ENCODE results near the gene HOXC6. TPM values are rescaled to one million over a fixed set of nuclear protein-coding genes. Genes with fewer than 3 reads are reported as not detected.
"Not testable (repeated sequence)": the region's sequence is repeated elsewhere in the genome, so short reads cannot be mapped to it uniquely, and the experiment has no call there.

HOXC6 gene
- total and polyA plus RNA-seq, 5 donors = 0.34 to 0.65 (median 0.45) TPM; not detected in 1

DNA sequence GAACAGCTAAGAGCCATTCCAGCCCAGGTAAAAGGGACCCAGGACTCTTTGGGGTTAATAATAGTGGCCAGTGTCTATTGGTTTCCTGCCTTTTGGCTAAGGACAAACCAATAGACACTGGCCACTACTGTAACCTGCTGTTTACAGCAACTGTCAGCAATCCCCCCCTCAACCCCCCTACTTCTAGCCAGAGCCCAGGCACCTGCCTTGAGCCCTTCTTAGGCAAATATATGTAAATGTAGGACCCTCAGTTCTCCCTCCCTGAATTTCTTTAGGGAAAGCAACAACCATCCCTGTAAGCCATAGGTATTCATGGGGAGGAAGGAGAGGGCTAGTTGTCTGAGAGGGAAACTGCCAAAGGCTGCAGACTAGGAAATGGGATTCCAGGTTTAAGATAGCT lies 47.7 kb downstream of the HOXC6 start:
- intact Hi-C loops (cut with DNase I) = no loop called here
- no peak overlapping the region for H3K27ac ChIP-seq (ENCODE audit: low read length)
- no peaks in the 10 kb centered on the region for H3K9me3 ChIP-seq (ENCODE audit: control insufficient read depth, low read length)
- no peak for ATAC-seq
- no peak for DNase-seq
- no peaks in the 10 kb centered on the region for H3K4me1 ChIP-seq (ENCODE audit: control insufficient read depth, insufficient read depth, low read length)
- no peaks in the 10 kb centered on the region for H3K27me3 ChIP-seq (ENCODE audit: control insufficient read depth, insufficient read depth)
- H3K4me3 ChIP-seq (ENCODE audit: low read length) = no peak overlapping the region

DNA sequence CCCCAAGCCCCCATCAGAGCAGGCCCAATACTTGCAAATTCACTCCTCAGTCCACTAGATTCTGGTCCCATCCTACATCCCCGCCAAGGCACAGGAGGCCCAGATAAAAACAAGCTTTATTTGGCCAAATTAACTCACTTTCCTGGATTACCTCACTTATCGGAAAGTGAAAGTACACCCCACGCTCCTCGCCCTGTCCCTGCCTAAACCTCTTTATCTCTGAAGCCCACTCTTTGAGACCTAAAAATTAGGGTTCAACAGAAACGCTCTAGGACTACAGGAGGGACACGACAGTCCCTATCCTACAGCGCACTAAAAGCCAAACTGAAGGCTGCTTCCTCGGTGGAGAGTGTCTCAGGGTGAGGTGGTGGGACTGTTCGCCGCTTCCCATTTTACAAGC lies 49.6 kb downstream of the HOXC6 start:
- DNase-seq; H3K4me3 ChIP-seq (ENCODE audit: low read length); H3K9me3 ChIP-seq (ENCODE audit: control insufficient read depth, low read length); H3K4me1 ChIP-seq (ENCODE audit: control insufficient read depth, insufficient read depth, low read length); ATAC-seq; intact Hi-C loops (cut with DNase I); H3K27me3 ChIP-seq (ENCODE audit: control insufficient read depth, insufficient read depth): not testable (repeated sequence)
- peak overlapping the region; percentile 13 for H3K27ac ChIP-seq (ENCODE audit: low read length)
- WGBS = 49% methylated on average over 10 of the region's 10 CpGs

DNA sequence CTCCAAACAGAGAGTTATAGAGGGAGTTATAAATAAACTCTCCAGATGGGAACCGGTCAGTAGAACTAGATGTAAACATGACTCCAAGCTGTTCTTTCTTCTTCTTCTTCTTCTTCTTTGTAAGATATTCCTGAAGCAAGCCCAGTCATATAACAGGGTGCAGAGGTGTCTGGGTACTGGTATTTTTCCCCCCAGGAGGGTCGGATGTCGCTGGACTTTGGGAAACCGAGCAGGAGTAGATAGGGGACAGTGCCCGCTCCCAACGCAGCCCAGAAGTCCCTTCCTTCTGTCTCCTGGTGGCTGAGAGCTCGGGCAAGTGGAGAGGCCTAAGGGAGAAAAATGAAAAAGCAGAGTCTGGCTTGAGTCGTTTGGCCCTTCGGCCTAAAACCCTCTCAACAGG lies 50.9 kb downstream of the HOXC6 start:
- H3K27ac ChIP-seq (ENCODE audit: low read length); H3K4me1 ChIP-seq (ENCODE audit: control insufficient read depth, insufficient read depth, low read length); intact Hi-C loops (cut with DNase I); ATAC-seq; DNase-seq; H3K9me3 ChIP-seq (ENCODE audit: control insufficient read depth, low read length); H3K4me3 ChIP-seq (ENCODE audit: low read length); H3K27me3 ChIP-seq (ENCODE audit: control insufficient read depth, insufficient read depth): not testable (repeated sequence)
- WGBS = 39% methylated on average over 9 of the region's 9 CpGs

Small RNA genes lying within 50 kb of the gene (microRNA-seq; reads per million reads assigned to microRNA genes)
- 0.54 to 1.7 reads per million in 2 donors for gene MIR196A2
- gene MIR615 = 0.84 to 3.2 reads per million in 2 donors

Other genes with a start within 250 kb of the HOXC6 start
- gene HOXC13, start 89.6 kb upstream of the HOXC6 start, total RNA-seq = not detected
- not detected for gene HOXC13, start 89.6 kb upstream of the HOXC6 start, polyA plus RNA-seq
- not detected for gene HOXC12, start 73.5 kb upstream of the HOXC6 start, total RNA-seq
- not detected for gene HOXC12, start 73.5 kb upstream of the HOXC6 start, polyA plus RNA-seq
- gene HOXC11, start 55.3 kb upstream of the HOXC6 start, total RNA-seq = not detected
- not detected for gene HOXC11, start 55.3 kb upstream of the HOXC6 start, polyA plus RNA-seq
- gene HOTAIR, start 53.5 kb upstream of the HOXC6 start, total RNA-seq = not detected
- gene HOTAIR, start 53.5 kb upstream of the HOXC6 start, polyA plus RNA-seq = not detected
- not detected for gene HOXC10, start 43.3 kb upstream of the HOXC6 start, total RNA-seq
- gene HOXC10, start 43.3 kb upstream of the HOXC6 start, polyA plus RNA-seq = not detected
- under 1 TPM in 1 of 4 donors, not detected in 3; 0.15 TPM for gene HOXC9, start 28.3 kb upstream of the HOXC6 start, total RNA-seq
- not detected for gene HOXC9, start 28.3 kb upstream of the HOXC6 start, polyA plus RNA-seq
- not detected for gene HOXC8, start 19.5 kb upstream of the HOXC6 start, total RNA-seq
- gene HOXC8, start 19.5 kb upstream of the HOXC6 start, polyA plus RNA-seq = not detected
- not detected for gene HOXC5, start 4.6 kb downstream of the HOXC6 start, total RNA-seq
- gene HOXC5, start 4.6 kb downstream of the HOXC6 start, polyA plus RNA-seq = 0.11 TPM
- gene HOXC4, start 25.4 kb downstream of the HOXC6 start, total RNA-seq = under 1 TPM in 3 of 4 donors, not detected in 1; 0.14 to 0.37 (median 0.33) TPM
- 0.32 TPM for gene HOXC4, start 25.4 kb downstream of the HOXC6 start, polyA plus RNA-seq
- gene SMUG1, start 160.5 kb downstream of the HOXC6 start, total RNA-seq = 10 to 100 TPM; 16.8 to 20.7 (median 18.6) TPM
- gene SMUG1, start 160.5 kb downstream of the HOXC6 start, polyA plus RNA-seq = 26.3 TPM

All from right cardiac atrium (tissue), 5 donors.